NCI-H146 treated with DMSO at 0.1 percent for 48 hours (cell line): Measurements from ENCODE around the gene MESP2.

Source experiments
- DNase-seq: peaks from one replicate; lab custom pipeline; 2025; ENCODE audit not compliant: unreplicated experiment; lab: John Stamatoyannopoulos, UW

The MESP2 gene

GRCh38 chr15:89814112-89814742 lies 38.1 kb downstream of the MESP2 start:
- DNase-seq, result no peak

GRCh38 chr15:89815769-89816168 lies 39.6 kb downstream of the MESP2 start:
- no peak for DNase-seq

GRCh38 chr15:89817701-89818280 lies 41.7 kb downstream of the MESP2 start:
- DNase-seq, result no peak

- DNase-seq, result no peak
Observed at GRCh38 chr15:89818287-89818686, 42.2 kb downstream of the MESP2 start.

GRCh38 chr15:89820666-89821611 lies 44.8 kb downstream of the MESP2 start:
- no peak for DNase-seq

- DNase-seq, result no peak
Observed at GRCh38 chr15:89822026-89822425, 45.9 kb downstream of the MESP2 start.

GRCh38 chr15:89822611-89822950 lies 46.4 kb downstream of the MESP2 start:
- no peak for DNase-seq

GRCh38 chr15:89822951-89823711 lies 47.0 kb downstream of the MESP2 start:
- DNase-seq, result no peak

GRCh38 chr15:89823836-89824606 lies 47.9 kb downstream of the MESP2 start:
- no peak for DNase-seq

GRCh38 chr15:89824607-89824867 lies 48.4 kb downstream of the MESP2 start:
- DNase-seq, result no peak

- DNase-seq, result no peak
Observed at GRCh38 chr15:89825271-89825940, 49.3 kb downstream of the MESP2 start.

- DNase-seq, result no peak
Observed at GRCh38 chr15:89826671-89827655, 50.8 kb downstream of the MESP2 start.

- no peak for DNase-seq
Observed at GRCh38 chr15:89827829-89828228, 51.7 kb downstream of the MESP2 start.
